ENCODE data around the gene COPA. TPM values are rescaled to one million over a fixed set of nuclear protein-coding genes. Genes with fewer than 3 reads are reported as not detected.

Gene COPA
- total RNA-seq, 1 donor from 2014 or later, result 126 TPM

DNA sequence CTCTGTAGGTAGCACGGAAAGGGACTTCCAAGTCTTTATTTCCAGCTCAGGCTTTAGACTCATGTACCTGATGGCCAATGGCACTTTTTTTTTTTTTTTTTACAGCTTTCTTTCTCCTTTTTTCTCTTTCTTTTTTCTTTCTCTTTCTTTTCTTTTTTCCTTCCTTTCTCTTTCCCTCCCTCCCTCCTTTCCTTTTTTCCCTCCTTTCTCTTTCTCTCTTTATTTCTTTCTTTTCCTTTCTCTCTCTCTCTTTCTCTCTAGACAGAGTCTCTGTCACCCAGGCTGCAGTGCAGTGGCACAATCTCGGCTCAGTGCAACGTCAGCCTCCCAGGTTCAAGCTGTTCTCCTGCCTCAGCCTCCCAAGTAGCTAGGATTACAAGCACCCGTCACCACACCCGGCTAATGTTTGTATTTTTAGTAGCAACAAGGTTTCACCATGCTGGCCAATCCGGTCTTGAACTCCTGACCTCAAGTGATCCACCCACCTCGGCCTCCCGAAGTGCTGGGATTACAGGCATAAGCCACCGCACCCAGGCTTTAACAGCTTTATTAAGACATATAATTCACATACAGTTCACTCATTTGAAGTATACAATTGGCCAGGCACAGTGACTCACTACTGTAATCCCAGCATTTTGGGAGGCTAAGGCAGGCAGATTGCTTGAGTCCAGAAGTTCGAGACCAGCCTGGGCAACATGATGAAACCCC, 75.6 kb downstream of the COPA start:
- peaks cover 4% of the 10 kb centered on the region for H3K36me3 Mint-ChIP-seq (ENCODE audit: low read depth)
- DNase-seq (ENCODE audit: low spot score), result no peak
- no peaks in the 10 kb centered on the region for H3K9me3 Mint-ChIP-seq
- no peak overlapping the region for H3K4me3 Mint-ChIP-seq
- H3K27ac Mint-ChIP-seq, result no peak overlapping the region
- intact Hi-C loops (cut with micrococcal nuclease), result loop anchor here (10.0 kb wide), 2 partner anchors 483 to 867 kb away; partner anchors contain the start of genes DEDD and DUSP23
- no peaks in the 10 kb centered on the region for H3K27me3 Mint-ChIP-seq (ENCODE audit: insufficient read depth)
- peaks cover 20% of the 10 kb centered on the region for H3K4me1 Mint-ChIP-seq (ENCODE audit: low read depth)

DNA sequence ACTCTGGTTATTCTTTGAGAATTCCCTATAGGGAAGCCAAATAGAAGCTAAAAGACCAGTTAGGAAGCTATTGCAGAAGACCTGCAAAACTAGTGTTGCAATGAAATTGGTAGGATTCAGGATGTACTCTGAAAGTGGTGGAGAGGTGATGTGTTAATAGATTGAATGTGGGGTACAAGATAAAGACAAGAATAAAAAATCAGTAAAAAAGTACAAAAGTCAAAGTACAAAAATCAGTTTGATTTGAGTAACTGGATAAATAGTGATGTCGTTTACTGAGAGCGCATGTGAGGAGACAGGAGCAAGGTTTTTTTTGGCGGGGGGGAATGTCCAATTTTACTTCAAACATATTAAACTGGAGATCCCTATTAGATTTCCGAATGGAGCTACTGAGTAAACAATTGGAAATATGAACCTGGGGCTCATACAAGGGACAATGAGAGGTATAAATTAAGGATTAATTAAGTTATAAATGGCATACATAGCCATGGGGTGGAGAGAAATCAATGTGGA, 78.2 kb downstream of the COPA start:
- no peak for DNase-seq (ENCODE audit: low spot score)
- Mint-ChIP-seq H3K4me3 (no peak overlapping the region), H3K4me1 (ENCODE audit: low read depth) (peaks cover 40% of the 10 kb centered on the region), H3K36me3 (ENCODE audit: low read depth) (peaks cover 11% of the 10 kb centered on the region), H3K9me3 (no peaks in the 10 kb centered on the region), H3K27me3 (ENCODE audit: insufficient read depth) (no peaks in the 10 kb centered on the region), H3K27ac (no peak overlapping the region)
- intact Hi-C loops (cut with micrococcal nuclease), result loop anchor here (5.0 to 10.0 kb wide), 4 partner anchors 233 to 870 kb away; partner anchors contain the start of genes CD84, DEDD, DUSP23 and PIGM

DNA sequence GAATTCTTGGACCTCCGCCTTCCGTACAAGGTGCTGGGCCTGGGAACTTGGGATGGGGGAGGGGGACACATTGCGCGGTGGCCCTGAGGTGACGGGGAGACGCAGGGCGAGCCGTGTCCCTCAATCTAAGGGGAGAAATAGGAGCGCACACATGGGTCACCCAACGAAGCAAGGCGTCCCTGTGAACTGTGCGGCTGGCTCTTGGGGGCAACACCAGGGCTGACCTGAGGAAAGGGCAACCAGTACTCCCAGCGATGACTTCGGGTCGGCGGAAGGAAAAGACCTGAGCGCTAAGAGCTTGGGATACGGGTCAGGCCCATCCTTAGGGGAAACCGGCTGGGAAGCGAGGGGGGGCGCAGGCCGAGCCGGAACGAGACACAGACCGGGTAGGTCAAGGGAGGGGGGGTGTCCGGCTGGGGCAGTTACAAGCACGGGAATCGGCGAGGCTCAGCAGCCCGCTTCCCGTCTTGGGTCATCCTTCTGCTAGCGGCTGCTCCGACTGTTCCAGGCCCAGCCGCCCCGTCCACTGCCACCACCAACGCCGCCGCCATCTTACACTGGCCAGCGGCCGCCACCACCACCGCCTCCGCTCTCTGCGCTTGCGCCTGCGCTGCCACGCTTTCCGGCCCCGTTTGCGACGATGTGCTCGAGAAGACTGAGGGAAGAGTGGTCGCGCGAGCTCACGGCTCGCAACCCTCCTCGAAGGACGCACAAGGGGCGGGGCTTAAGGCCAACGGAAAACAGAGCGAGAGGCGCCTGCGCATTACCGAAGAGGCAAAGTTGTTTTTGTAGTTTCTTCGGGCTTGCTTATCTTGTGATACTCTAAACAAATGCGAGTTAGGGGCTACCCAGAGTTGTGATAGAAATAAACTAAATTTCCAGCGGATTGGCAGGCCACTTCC, 80.9 kb downstream of the COPA start, which contains the start of gene DCAF8:
Gene DCAF8 (minus strand): TSS at position 657 of the 902 bp plus-strand sequence. CDS start 18,541 bp downstream, outside the sequence.
- Mint-ChIP-seq H3K4me1 (ENCODE audit: low read depth) (peaks cover 51% of the 10 kb centered on the region), H3K4me3 (peak within 1 kb of the TSS; percentile 95), H3K9me3 (no peaks in the 10 kb centered on the region), H3K36me3 (ENCODE audit: low read depth) (peaks cover 15% of the 10 kb centered on the region), H3K27ac (peak within 1 kb of the TSS; percentile 99), H3K27me3 (ENCODE audit: insufficient read depth) (no peaks in the 10 kb centered on the region)
- intact Hi-C loops (cut with micrococcal nuclease), result loop anchor here (1.0 to 10.0 kb wide), 10 partner anchors 10 to 873 kb away; partner anchors contain the start of genes CD84, COPA, DEDD and DUSP23
- DNase-seq (ENCODE audit: low spot score), result peak; percentile 98

DNA sequence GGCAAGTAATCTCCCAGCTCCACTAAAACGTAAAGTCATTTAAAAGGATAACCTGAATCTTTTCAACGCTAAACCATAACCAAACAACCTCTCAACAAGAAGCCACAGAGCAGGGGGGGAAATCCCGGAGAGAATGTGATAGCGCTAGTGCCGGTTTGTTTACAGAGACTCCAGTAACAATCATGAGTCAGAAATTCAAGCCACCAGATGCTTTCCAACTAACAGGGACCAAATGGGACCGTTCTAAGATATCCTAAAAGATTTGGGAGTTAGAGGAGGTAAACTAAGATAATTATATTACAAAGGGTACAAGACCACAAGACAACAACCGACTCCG, 81.5 kb downstream of the COPA start:
- DNase-seq (ENCODE audit: low spot score), result peak; percentile 75
- Mint-ChIP-seq H3K27ac (peak overlapping the region; percentile 99), H3K27me3 (ENCODE audit: insufficient read depth) (no peaks in the 10 kb centered on the region), H3K36me3 (ENCODE audit: low read depth) (peaks cover 15% of the 10 kb centered on the region), H3K4me3 (peak overlapping the region; percentile 95), H3K9me3 (no peaks in the 10 kb centered on the region), H3K4me1 (ENCODE audit: low read depth) (peaks cover 54% of the 10 kb centered on the region)
- intact Hi-C loops (cut with micrococcal nuclease), result loop anchor here (1.0 to 10.0 kb wide), 8 partner anchors 9 to 873 kb away; partner anchors contain the start of genes CD84, COPA, DEDD and DUSP23

DNA sequence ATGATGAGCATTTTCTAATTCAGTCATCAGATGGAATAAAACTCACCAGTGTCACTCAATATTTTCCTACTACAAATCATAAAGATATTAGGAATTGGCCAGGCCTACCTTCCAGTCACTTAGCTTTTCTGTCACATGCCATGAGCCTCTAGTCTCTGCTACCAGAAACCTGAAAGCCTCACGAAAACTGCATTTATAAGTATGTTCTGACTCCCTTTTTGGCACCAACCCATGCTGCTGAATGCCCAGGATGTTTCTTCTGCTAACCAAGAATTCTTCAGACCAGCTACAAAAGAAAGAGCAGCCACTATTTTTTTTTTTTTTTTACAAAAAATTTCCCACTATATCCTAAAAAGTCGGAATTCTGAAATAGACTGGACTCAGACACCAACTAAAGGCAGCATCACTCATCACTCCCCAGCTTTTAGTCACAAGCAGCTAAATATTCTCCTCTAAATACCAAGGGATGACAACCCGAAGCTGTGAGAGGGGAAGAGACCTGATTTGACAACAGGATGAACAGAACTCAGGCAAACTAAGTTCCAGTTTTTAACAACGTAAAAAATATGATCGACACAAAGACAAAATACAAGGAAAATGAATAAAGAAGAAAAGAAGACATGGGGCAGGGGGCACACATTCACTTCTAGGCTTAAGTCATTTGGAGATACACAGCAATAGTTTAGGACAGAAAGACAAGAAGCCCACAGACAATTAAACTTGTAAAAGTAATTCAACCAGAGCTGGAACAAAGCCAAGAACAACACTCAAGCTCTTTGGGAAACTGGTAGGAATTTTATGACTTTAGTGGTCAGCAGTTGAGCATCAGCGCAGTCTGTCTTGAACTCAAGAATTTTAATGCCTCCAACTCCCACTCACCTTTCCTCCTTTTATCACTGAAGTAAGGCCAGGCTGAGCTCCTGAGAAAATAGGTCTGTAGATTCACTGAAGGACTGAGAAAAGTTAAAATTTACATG, 82.4 kb downstream of the COPA start:
- intact Hi-C loops (cut with micrococcal nuclease), result loop anchor here (1.0 to 10.0 kb wide), 8 partner anchors 8 to 874 kb away; partner anchors contain the start of genes CD84, COPA, DEDD and DUSP23
- no peaks in the 10 kb centered on the region for H3K9me3 Mint-ChIP-seq

DNA sequence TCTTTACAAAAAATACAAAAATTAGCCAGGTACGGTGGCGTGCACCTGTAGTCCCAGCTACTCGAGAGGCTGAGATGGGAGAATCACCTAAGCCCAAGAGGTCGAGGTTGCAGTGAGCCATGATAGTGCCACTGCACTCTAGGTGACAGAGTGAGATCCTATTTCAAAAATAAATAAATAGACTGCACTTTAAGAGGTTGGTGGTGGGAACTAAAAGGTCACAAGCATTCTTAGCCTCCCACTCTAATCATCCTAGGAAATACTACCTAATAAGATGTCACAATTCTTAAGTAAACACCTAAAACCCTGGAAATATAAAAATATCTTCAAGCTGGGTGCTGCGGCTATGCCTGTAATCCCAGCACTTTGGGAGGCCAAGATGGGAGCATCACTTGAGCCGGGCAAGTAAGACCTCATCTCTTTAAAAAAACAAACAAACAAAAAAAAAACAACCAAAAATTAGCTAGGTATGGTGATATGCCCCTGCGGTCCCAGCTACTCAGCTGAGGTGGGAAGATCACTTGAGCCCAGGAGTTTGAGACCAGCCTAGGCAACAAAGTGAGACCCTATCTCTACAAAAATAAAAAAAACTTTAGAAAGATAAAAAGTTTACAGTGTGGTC, 84.8 kb downstream of the COPA start:
- intact Hi-C loops (cut with micrococcal nuclease), result no loop called here
- Mint-ChIP-seq H3K27ac (no peak overlapping the region), H3K4me1 (ENCODE audit: low read depth) (peaks cover 47% of the 10 kb centered on the region), H3K27me3 (ENCODE audit: insufficient read depth) (no peaks in the 10 kb centered on the region), H3K4me3 (no peak overlapping the region), H3K9me3 (no peaks in the 10 kb centered on the region), H3K36me3 (ENCODE audit: low read depth) (peaks cover 15% of the 10 kb centered on the region)
- no peak for DNase-seq (ENCODE audit: low spot score)

More for the DNA sequence above, 82.4 kb downstream of the COPA start:
- Mint-ChIP-seq H3K27me3 (ENCODE audit: insufficient read depth) (no peaks in the 10 kb centered on the region), H3K36me3 (ENCODE audit: low read depth) (peaks cover 15% of the 10 kb centered on the region), H3K27ac (peak overlapping the region; percentile 99), H3K4me3 (peak overlapping the region; percentile 95), H3K4me1 (ENCODE audit: low read depth) (peaks cover 59% of the 10 kb centered on the region)
- DNase-seq (ENCODE audit: low spot score), result no peak

DNA sequence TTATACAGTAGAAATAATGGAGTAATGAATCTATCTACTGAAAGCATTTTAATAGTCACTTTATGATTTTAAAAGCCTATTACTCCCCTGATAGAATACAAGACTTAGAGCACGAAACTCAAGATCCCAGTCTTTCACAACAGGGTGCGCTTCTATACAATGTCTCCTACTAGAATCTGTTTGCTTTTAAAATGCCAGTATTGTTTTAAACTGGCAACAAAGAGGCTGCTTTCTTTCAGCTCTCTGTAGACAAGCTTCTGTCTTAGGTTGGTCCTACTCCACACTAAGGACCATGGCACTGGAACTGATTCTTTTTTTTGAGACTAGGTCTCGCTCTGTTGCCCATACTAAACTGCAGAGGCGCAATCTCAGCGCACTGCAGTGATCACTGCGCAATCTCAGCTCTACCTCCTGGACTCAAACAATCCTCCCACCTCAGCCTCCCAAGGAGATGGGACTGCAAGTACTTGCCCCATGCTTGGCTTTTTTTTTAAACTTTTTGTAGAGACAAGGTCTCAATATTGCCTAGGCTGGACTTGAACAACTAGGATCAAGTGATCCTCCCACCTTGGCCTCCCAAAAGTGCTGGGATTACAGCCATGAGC, 85.5 kb downstream of the COPA start:
- no peaks in the 10 kb centered on the region for H3K9me3 Mint-ChIP-seq
- intact Hi-C loops (cut with micrococcal nuclease), result no loop called here
- no peak overlapping the region for H3K4me3 Mint-ChIP-seq
- peaks cover 39% of the 10 kb centered on the region for H3K4me1 Mint-ChIP-seq (ENCODE audit: low read depth)
- H3K27me3 Mint-ChIP-seq (ENCODE audit: insufficient read depth), result no peaks in the 10 kb centered on the region
- no peak for DNase-seq (ENCODE audit: low spot score)
- no peak overlapping the region for H3K27ac Mint-ChIP-seq
- peaks cover 19% of the 10 kb centered on the region for H3K36me3 Mint-ChIP-seq (ENCODE audit: low read depth)

DNA sequence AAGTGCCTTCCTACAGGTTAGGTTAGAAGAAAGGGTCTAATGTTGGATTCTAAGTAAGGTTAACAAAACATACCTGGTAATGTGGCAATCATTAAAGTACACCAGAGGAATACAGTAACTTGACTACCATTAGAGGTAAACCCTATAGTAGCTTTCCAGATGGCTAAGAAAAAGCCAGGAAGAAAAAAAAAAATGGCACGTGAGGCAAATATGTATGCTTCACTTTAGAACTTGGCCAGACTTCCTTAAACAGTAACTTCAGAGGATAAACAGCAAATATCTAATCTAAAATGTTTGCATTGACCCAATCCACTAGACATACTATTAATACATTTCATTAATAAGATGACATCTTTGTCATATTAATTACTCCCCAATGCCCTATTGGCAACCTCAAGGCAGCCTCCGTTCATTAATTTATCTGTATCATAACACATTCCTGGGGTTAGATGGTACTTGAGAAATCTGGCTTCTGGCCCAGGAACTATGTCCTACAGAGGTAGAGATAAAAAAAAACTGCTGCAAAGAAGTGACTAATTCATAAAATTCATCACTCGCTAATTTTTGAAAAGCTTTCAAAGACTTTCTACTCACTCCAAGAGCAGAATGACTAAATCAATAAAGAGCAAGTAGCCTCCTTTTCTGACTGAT, 86.5 kb downstream of the COPA start:
- Mint-ChIP-seq H3K9me3 (no peaks in the 10 kb centered on the region), H3K36me3 (ENCODE audit: low read depth) (peaks cover 26% of the 10 kb centered on the region), H3K4me1 (ENCODE audit: low read depth) (peaks cover 41% of the 10 kb centered on the region)

DNA sequence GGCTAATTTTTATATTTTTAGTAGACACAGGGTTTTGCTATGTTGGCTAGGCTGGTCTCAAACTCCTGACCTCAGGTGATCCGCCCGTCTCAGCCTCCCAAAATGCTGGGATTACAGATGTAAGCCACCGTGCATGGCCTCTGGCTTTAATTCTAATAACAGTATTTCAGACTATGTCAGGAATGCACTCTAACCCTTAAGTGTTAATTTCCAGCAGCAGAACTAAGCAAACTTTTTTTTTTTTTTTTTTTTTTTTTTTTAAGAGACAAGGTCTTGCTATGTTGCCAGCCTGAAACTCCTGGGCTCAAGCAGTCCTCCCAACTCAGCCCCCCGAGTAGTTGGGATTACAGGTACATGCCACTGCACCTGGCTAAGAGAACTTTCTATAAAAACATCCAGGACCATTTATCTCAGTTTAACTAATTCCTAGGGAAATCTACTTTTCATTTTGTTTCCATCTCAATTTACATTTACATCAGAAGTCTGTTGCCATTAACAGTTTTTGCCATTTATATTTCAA, 87.2 kb downstream of the COPA start:
- Mint-ChIP-seq H3K4me1 (ENCODE audit: low read depth) (peaks cover 34% of the 10 kb centered on the region), H3K9me3 (no peaks in the 10 kb centered on the region), H3K27me3 (ENCODE audit: insufficient read depth) (no peaks in the 10 kb centered on the region), H3K27ac (no peak overlapping the region), H3K36me3 (ENCODE audit: low read depth) (peaks cover 26% of the 10 kb centered on the region), H3K4me3 (no peak overlapping the region)
- intact Hi-C loops (cut with micrococcal nuclease), result no loop called here
- no peak for DNase-seq (ENCODE audit: low spot score)

More for the DNA sequence above, 86.5 kb downstream of the COPA start:
- Mint-ChIP-seq H3K4me3 (no peak overlapping the region), H3K27ac (no peak overlapping the region), H3K27me3 (ENCODE audit: insufficient read depth) (no peaks in the 10 kb centered on the region)
- no peak for DNase-seq (ENCODE audit: low spot score)
- intact Hi-C loops (cut with micrococcal nuclease), result no loop called here

DNA sequence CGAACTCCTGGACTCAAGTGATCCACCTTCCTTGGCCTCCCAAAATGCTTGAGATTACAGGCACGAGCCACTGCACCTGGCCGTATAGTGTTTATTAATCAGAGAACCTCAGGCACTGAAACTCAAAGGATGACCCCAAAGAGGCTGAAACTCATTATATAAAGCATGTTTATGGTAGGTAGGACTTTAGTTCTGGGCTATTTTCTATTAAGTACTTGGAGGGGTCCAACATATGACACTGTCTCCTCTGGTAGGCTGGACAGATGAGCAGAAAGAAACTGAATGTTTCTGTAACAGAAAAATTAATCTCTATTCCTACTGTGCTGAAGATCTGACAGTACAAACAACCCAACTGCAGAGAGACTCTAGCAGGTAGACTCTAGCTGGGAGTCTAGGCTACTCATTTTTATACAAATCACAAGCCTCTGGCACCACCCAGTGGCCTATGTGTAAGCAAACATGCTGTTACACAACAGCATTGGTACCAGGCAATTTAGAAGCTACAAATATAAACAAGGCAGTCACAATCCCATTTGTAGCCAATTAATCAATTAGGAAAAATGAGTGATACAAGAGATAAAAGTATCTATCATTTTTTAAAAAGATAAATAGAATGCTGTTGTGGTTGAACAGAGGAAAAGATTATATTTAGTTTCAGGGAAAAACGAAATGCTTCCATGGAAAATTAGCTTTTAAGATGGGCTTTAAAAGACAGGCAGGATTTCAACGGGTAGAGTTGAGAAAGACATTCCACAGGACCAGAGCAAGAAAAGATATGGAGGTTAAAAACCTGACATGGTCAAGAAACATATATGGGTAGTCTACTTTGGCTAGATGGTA, 91.1 kb downstream of the COPA start:
- Mint-ChIP-seq H3K36me3 (ENCODE audit: low read depth) (peaks cover 14% of the 10 kb centered on the region), H3K9me3 (no peaks in the 10 kb centered on the region), H3K27ac (peak overlapping the region; percentile 68)

More for the DNA sequence above, 91.1 kb downstream of the COPA start:
- Mint-ChIP-seq H3K4me1 (ENCODE audit: low read depth) (peaks cover 13% of the 10 kb centered on the region), H3K27me3 (ENCODE audit: insufficient read depth) (no peaks in the 10 kb centered on the region), H3K4me3 (no peak overlapping the region)
- DNase-seq (ENCODE audit: low spot score), result peak; percentile 36
- intact Hi-C loops (cut with micrococcal nuclease), result loop anchor here (1.0 kb wide), 4 partner anchors 9 to 151 kb away; no protein-coding TSS in a partner anchor

Measured in activated T-helper 1 cell treated with anti-CD3 and anti-CD28 coated beads, Interleukin-12 subunit alpha, Interleukin-12 subunit beta, Interleukin-2, Interleukin-4 antibody, amounts not matched to agents 30 ng/mL and 10 ng/mL and 1 ng/mL, durations not matched to agents 14 hours and 24 hours and 36 hours (primary cell).